GM12874 (cell line): ENCODE measurements around the gene CDH18.

ENCODE experiments used
- TF ChIP-seq, protein P1 (sequence below): IDR thresholded peaks from 2 replicates; pipeline ENCODE4 v1.5.1; 2011; ENCODE audit warnings: low read depth, mild to moderate bottlenecking, control low read depth, low read length, moderate library complexity; ENCODE audit not compliant: insufficient read depth

CDH18 gene

DNA sequence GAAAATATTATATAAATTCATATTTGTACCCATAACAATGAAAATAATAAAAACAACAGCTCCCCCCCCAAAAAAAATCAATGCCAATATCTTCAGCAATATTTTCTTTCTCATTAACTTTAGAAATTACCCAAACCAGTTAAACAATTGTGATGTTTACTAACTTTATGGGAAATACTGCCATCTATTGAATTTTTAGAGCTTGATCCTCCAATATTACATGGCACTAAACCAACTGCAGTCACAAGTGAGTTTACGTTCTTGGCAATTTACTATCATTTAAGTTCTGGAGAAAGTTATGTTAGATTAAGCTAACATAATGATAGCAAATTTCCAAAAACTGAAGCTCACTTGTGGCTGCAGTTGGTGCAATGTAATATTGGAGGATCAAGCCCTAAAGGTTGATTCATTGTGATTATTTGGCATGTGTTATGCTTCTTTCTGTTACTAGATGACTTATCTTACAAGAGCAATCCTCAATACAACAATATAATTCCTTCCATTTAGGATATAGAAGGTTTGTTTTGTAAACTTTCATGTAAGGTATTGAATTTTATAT, 379.5 kb downstream of the CDH18 start:
- TF ChIP-seq, protein P1, sequence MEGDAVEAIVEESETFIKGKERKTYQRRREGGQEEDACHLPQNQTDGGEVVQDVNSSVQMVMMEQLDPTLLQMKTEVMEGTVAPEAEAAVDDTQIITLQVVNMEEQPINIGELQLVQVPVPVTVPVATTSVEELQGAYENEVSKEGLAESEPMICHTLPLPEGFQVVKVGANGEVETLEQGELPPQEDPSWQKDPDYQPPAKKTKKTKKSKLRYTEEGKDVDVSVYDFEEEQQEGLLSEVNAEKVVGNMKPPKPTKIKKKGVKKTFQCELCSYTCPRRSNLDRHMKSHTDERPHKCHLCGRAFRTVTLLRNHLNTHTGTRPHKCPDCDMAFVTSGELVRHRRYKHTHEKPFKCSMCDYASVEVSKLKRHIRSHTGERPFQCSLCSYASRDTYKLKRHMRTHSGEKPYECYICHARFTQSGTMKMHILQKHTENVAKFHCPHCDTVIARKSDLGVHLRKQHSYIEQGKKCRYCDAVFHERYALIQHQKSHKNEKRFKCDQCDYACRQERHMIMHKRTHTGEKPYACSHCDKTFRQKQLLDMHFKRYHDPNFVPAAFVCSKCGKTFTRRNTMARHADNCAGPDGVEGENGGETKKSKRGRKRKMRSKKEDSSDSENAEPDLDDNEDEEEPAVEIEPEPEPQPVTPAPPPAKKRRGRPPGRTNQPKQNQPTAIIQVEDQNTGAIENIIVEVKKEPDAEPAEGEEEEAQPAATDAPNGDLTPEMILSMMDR, result no peak

DNA sequence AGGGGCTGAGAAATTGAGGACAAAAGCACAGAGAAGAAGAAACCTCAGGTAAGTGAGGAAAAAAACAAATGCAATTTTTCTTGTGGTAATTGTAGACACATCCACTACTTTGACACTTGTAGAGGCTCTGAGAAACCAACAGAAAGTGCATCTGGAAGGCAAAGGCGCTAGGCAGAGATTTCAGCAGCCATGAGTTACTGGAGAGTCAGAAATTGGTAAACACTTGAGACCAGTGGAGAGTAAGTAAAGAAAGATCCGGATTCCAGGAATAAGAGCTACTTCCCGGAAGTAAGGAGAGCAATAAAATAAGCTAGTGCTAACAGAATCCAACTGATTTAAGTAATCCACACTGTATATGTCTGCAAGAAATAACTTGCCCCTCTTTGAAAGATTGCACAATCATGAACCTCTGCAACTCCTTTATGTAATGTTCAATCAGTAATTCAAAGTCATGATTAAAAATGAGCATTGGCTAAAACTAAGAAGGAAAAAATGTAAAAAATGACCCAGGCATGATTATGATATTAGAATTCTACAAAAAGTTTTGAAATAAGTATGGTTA, 382.1 kb downstream of the CDH18 start:
- TF ChIP-seq, protein P1, result no peak

DNA sequence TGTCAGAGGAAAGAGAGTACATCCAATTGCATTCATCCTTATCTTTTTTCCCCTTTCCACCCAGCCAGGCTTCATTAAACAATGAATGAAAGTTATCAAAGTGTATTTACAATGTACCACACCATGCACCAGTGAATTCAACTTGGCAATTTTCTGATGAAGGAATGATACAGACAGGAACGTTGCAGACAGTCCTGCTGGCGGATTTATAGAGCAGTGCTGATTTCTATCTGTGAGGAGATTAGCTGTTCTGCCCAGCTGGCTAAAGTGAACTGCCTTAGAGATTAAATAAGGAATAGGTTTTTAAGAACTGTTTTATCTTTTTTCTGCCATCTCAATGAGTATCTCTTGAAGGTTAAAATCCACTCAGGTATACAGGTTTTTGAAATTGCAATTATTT, 403.9 kb downstream of the CDH18 start:
- TF ChIP-seq, protein P1, result no peak

DNA sequence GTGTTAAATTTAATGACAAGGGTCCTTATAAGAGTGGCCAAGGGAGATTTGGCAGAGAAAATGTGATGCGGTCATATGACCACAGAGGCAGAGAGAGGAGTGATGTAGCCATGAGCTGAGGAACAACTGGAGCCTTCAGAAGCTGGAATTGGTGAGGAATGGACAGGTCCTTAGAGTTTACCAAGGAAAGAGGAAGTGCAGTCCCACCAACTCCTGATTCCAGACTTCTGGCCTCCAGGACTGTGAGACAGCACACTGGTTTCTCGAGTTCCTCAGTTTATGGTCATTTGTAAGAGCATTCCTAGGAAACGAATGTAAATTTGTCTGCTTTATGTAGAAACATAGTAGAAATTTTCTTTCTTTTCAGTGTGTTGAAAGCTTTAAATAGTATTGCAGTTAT, 410.1 kb downstream of the CDH18 start:
- TF ChIP-seq, protein P1, result no peak

DNA sequence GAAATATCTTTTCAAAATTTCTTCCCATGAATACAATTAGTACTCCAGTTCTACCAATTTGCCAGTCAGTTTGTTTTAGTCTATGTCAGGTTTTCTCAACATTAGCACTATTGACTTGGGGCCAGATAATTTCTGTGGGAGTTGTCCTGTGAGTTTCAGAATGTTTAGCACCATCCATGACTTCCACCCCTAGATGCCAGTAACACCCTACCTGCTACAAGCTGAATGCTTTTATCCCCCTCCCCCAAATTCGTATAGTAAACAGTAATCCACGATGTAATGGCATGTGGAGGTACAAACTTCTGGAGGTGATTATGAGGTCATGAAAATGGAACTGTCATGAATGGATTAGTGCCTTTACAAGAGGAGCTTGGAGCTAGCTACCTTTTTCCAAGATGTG, 420.0 kb downstream of the CDH18 start:
- TF ChIP-seq, protein P1, result no peak

DNA sequence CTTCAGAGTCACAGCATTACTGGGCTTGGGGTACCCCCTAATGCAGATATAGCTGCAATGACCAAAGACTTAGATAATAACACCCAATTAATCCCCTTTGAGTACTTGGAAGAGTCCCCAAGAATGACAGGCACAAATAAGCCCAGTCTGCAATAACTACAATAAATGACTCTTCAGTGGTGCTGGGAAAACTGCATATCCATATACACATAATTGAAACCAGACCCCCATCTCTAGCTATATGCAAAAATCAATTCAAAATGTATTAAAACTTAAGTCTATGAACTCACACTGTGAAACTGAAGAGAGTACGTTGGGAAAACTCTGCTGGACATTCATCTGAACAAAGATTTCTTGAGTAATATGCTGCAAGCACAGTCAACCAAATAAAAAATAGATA, 422.5 kb downstream of the CDH18 start:
- TF ChIP-seq, protein P1, result no peak

DNA sequence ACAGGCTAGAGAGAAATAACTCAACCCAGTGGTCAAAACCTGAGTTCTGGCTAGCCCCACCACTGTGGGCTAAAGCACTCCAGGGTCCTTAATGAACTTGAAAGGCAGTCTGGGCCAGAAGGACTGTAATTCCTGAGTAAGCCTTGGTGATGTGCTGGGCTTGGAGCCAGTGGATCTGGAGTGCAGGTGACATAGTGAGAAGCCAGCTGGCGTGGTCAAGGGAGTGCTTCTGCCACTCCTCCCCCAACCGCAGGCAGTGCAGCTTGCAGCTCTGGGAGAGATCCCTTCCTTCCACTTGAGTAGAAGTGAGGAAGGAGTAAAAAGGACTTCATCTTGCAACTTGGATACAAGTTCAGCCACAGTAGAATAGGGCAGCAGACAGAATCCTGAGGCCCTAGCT, 424.0 kb downstream of the CDH18 start:
- TF ChIP-seq, protein P1, result no peak
